ENCODE results near the gene FAM174B.

- TF ChIP-seq POLR2A (IDR thresholded peaks at IDR 0.05) = no peak
- no peak for TF ChIP-seq CTCF (IDR thresholded peaks at IDR 0.05)
These were observed 5.5 kb upstream of the FAM174B start for GRCh38 chr15:92661069-92661468.

Data from prostate gland (tissue), 2 donors.